Measurements from ENCODE around the gene UBXN1.
A peak's percentile ranks its signal among the peaks of the same experiment; 100 is the strongest.

Gene UBXN1

DNA sequence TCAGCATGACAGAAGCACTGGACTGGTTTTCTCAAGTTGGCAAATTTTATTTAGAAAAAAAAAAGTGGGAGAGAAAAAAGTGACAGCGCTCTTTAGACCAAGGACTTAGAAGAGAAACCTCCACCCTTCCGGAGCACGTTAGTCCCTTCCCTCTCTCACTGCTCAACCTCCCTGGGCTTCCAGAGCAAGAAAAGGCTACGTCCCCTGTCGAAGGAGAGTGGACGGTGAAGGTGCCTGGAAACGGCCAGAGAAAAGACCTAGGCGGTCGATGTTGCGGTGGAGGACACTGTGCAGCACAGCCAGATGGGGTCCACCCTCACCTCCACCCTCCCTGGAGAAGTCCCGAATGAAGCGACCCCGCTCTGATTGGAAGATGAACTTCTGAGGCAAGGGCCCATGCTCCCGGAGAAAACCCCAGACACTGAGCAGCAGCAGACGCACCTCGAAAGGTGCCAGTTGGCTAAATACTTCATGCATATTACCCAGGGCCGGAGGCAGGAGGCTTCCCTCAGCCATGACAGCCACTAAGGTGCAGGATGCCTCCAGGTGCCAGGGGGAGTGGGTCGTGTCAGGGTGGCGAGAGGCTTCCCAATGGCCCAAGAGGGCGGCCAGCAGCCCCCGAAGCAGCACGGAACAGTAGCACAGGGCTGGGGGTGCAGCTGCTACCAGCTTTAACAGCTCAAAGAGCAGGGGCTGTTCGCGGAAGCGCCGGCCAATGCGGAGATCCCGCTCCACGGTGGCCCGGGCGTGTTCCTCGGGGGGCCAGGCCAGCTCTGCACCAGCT, 31.9 kb downstream of the UBXN1 start:
- peak overlapping the region in 7 of 10 experiments; percentile 51 to 99 (median 89); a peak in 9 of 20 replicates for H3K4me3 ChIP-seq
- peak overlapping the region; percentile 53 to 91 (median 69) for H3K4me2 ChIP-seq
- peak overlapping the region in 3 of 11 experiments; percentile 15 to 98 (median 22); a peak in 3 of 22 replicates for H3K27ac ChIP-seq
- H3K9ac ChIP-seq, result peak overlapping the region in 8 of 11 experiments; percentile 42 to 100 (median 94); a peak in 15 of 22 replicates
- TF ChIP-seq Cebpa-rat (IDR thresholded peaks at IDR 0.05), result no peak
- peaks cover 53 to 80% (median 66%) of the 10 kb centered on the region in 11 experiments for H3K36me3 ChIP-seq
- peaks cover 11 to 74% (median 53%) of the 10 kb centered on the region in 11 experiments; a peak in 19 of 22 replicates for H4K20me1 ChIP-seq
- peaks cover 39 to 64% (median 55%) of the 10 kb centered on the region in 10 experiments for H3K4me1 ChIP-seq
- H3K27me3 ChIP-seq, result no peaks in the 10 kb centered on the region
- H3K9me3 ChIP-seq (replicated peaks in 1 of 11), result no peaks in the 10 kb centered on the region

DNA sequence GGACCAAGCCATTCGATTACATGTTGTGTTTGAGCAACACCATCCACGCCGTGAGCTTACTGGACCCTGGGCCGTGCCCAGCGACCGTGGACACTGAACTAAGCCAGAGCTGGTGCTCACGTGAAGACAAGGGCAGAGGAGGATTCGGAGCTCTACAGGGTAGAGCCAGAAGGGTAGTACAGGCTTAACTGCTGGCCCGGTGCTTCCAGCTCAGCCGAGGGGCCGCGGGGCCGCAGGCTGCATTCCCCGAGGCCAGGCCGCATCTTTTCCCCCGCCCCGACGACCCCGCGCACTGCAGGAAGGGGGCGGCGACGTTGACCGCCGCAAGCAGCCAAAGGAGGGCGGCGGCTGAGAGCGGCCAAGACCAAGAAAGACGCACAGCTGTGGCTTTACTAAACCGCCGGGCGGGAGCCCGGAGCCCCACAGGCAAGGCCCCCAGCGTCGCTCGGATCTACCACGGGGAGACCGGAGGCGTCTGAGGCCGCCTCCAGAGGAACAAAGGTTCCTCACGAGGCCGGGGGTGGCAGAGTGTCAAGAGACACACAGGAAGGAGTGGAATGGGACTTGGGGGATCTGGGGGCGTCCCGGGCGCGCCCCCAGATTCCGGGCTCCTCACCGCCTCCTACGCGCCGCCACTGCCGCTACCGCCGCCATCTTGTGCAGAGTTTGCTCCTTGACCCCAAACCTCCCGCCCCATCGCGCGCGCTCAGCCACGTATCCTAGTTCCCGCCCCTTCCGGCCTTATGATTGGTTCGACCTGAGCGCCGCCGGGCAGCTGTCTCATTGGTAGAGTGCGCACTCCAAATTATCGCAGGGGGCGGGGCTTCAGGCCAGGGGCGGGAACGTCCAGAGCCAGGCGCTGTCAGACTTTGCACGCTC, 32.7 kb downstream of the UBXN1 start, which contains the start of gene GANAB:
GANAB (minus strand) TSS at position 668 of the 879 bp plus-strand sequence; CDS start at position 654, 14 bp downstream.
- H3K4me1 ChIP-seq, result peaks cover 30 to 60% (median 50%) of the 10 kb centered on the region in 10 experiments
- H3K9me3 ChIP-seq (replicated peaks in 1 of 11), result no peaks in the 10 kb centered on the region
- peak within 1 kb of the TSS; percentile 92 to 100 (median 98) for H3K9ac ChIP-seq
- peaks cover 11 to 78% (median 61%) of the 10 kb centered on the region in 11 experiments; a peak in 19 of 22 replicates for H4K20me1 ChIP-seq
- peak within 1 kb of the TSS; percentile 86 to 98 (median 96) for H3K4me2 ChIP-seq
- H3K36me3 ChIP-seq, result peaks cover 54 to 83% (median 69%) of the 10 kb centered on the region in 11 experiments
- no peaks in the 10 kb centered on the region for H3K27me3 ChIP-seq
- peak within 1 kb of the TSS; percentile 89 to 99 (median 96) for H3K27ac ChIP-seq
- H3K4me3 ChIP-seq, result peak within 1 kb of the TSS; percentile 82 to 100 (median 96)
- TF ChIP-seq Cebpa-rat (IDR thresholded peaks at IDR 0.05), result no peak

DNA sequence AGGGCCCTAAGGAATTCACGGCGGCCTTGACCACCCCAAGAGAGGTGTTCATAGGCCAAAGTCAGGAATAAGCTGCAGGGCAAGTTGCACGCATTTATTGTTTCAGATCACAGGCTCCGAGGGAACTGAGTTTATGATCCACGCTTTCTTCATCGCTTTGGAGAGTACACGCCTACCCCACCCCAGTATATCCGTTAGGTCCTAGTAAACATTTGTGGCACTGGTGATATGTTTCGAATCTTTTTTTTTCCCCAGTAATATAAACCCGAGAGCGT, 33.3 kb downstream of the UBXN1 start:
- peak overlapping the region; percentile 86 to 98 (median 96) for H3K4me2 ChIP-seq
- H3K4me3 ChIP-seq, result peak overlapping the region; percentile 82 to 100 (median 96)
- peaks cover 29 to 56% (median 48%) of the 10 kb centered on the region in 10 experiments for H3K4me1 ChIP-seq
- peaks cover 11 to 83% (median 67%) of the 10 kb centered on the region in 11 experiments; a peak in 19 of 22 replicates for H4K20me1 ChIP-seq
- H3K9me3 ChIP-seq (replicated peaks in 1 of 11), result no peaks in the 10 kb centered on the region
- H3K27me3 ChIP-seq, result no peaks in the 10 kb centered on the region
- no peak for TF ChIP-seq Cebpa-rat (IDR thresholded peaks at IDR 0.05)
- peaks cover 54 to 83% (median 69%) of the 10 kb centered on the region in 11 experiments for H3K36me3 ChIP-seq
- H3K27ac ChIP-seq, result peak overlapping the region; percentile 89 to 99 (median 96); a peak in 21 of 22 replicates
- peak overlapping the region; percentile 92 to 100 (median 98) for H3K9ac ChIP-seq

DNA sequence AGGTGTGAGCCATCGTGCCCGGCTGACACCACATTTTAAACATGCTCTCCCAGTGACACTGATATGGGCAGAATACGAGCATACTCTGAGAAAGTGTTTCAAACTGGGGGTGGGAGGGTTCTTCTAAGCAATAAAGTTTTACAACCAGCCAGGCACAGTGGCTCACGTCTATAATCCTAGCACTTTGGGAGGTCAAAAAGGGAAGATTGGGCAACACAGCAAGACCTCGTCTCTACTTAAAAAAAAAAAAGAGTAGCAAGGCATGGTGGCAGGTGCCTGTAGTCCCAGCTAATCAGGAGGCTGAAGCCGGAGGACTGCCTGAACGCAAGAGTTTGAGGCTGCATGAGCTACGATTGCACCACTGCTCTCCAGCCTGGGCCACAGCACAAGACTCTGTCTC, 34.7 kb downstream of the UBXN1 start:
- peak overlapping the region in 5 of 11 experiments; percentile 11 to 100 (median 98); a peak in 5 of 22 replicates for H3K9ac ChIP-seq
- H3K27ac ChIP-seq, result no peak overlapping the region; a peak in 1 of 22 replicates
- H3K36me3 ChIP-seq, result peaks cover 53 to 83% (median 66%) of the 10 kb centered on the region in 11 experiments
- TF ChIP-seq Cebpa-rat (IDR thresholded peaks at IDR 0.05), result no peak
- H3K9me3 ChIP-seq (replicated peaks in 1 of 11), result no peaks in the 10 kb centered on the region
- no peak overlapping the region for H3K4me3 ChIP-seq
- H3K4me1 ChIP-seq, result peaks cover 31 to 57% (median 48%) of the 10 kb centered on the region in 10 experiments
- H3K27me3 ChIP-seq, result no peaks in the 10 kb centered on the region
- peak overlapping the region in 9 of 11 experiments; percentile 89 to 98 (median 96); a peak in 10 of 22 replicates for H3K4me2 ChIP-seq
- peaks cover 16 to 85% (median 66%) of the 10 kb centered on the region in 11 experiments; a peak in 19 of 22 replicates for H4K20me1 ChIP-seq

- H3K9ac ChIP-seq, result no peak overlapping the region
These were observed 46.4 kb downstream of the UBXN1 start for GRCh38 chr11:62632492-62632891.

GRCh38 chr11:62627713-62628112, 51.2 kb downstream of the UBXN1 start:
- TF ChIP-seq Cebpa-rat (IDR thresholded peaks at IDR 0.05), result no peak
- Histone ChIP-seq H3K4me3 (no peak overlapping the region), H3K4me1 (peaks cover 22 to 36% (median 33%) of the 10 kb centered on the region in 10 experiments), H3K27me3 (no peaks in the 10 kb centered on the region), H3K9ac (no peak overlapping the region), H4K20me1 (peaks cover 0 to 44% (median 0%) of the 10 kb centered on the region in 11 experiments; a peak in 5 of 22 replicates), H3K9me3 (replicated peaks in 1 of 11) (no peaks in the 10 kb centered on the region), H3K4me2 (no peak overlapping the region), H3K36me3 (peaks cover 68 to 96% (median 83%) of the 10 kb centered on the region in 11 experiments), H3K27ac (no peak overlapping the region)

More at GRCh38 chr11:62632492-62632891, 46.4 kb downstream of the UBXN1 start:
- no peak for TF ChIP-seq Cebpa-rat (IDR thresholded peaks at IDR 0.05)
- H3K4me3 ChIP-seq, result no peak overlapping the region
- peaks cover 0 to 56% (median 8%) of the 10 kb centered on the region in 11 experiments; a peak in 7 of 22 replicates for H4K20me1 ChIP-seq
- H3K4me2 ChIP-seq, result no peak overlapping the region
- no peaks in the 10 kb centered on the region for H3K27me3 ChIP-seq
- no peak overlapping the region for H3K27ac ChIP-seq
- H3K36me3 ChIP-seq, result peaks cover 90 to 100% (median 100%) of the 10 kb centered on the region in 11 experiments
- H3K4me1 ChIP-seq, result peaks cover 5 to 22% (median 10%) of the 10 kb centered on the region in 10 experiments; a peak in 18 of 20 replicates
- no peaks in the 10 kb centered on the region for H3K9me3 ChIP-seq (replicated peaks in 1 of 11)

Data from BLaER1 treated with 17β-estradiol and CSF1 and Interleukin-3, amounts not matched to agents 10 nM and 100 nM (cell line).